ENCODE data around the gene AP2A2. TPM values are rescaled to one million over a fixed set of nuclear protein-coding genes. Genes with fewer than 3 reads are reported as not detected.

Gene AP2A2
- total and polyA plus RNA-seq, 8 donors, result 40.0 to 60.2 (median 50.6) TPM

DNA sequence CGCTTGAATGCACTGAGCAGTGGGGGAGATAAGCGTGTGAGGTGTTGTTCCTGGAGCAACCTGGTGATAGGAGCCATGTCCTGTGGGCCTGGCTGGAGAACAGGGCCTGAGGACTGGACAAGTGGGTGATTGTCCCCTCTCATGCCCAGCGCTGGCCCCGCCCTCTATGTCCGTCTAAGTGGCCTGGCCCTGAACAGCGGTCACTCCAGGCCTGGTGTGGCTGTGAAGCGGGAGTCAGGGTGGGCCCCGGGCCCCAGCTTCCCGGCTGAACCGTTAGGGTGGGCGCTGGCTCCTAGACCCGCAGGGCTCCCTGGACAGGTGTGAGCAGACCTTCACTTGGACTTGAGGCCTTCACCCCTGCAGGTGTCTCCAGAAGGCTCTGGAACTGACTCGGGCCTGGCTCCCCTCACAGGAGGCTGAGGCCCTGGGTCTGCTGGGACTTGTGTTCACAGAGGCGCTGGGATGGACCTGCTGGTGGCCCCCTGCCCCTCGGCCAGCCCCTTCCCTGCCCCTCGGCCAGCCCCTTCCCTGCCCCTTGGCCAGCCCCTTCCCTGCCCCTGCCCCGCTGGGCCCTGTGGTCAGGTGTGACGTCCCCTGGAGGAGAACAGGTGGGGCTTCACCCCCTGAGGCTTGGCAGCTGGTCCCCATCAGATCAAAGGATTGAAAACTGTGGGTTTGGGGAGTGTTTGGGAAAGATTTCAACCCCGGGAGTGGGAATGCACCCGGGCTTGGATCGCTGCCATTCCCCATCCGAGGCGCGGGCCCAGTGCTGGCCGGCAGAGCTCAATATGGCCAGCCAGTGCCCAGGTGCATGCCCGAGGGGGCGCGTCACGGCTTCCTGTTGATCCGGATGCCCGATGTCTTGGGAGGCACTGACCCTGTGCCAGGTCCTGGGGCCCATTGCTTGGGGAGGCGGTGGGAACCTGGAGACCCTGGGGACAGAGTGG lies 114.1 kb downstream of the AP2A2 start:
- H3K9me3 ChIP-seq, result no peaks in the 10 kb centered on the region
- FAIRE-seq, result no peak
- WGBS, 2 donors, result 60 to 71% methylated on average over 32 of the region's 32 CpGs
- no peak overlapping the region for H3K4me3 ChIP-seq
- H3K27ac ChIP-seq, result peak overlapping the region; percentile 70 to 84 (median 80)
- no peaks in the 10 kb centered on the region for H3K36me3 ChIP-seq
- peak in 5 of 6 donors; percentile 60 to 90 (median 80) for DNase-seq
- peak; percentile 29 to 46 (median 40) for ATAC-seq
- intact Hi-C loops (cut with DNase I), result loop anchor here in 1 of 3 donors (5.0 kb wide), 1 partner anchor 117 kb away; no protein-coding TSS in a partner anchor
- H3K4me1 ChIP-seq, result peaks cover 19 to 30% (median 20%) of the 10 kb centered on the region in 3 donors
- H3K27me3 ChIP-seq, result no peaks in the 10 kb centered on the region
- TF ChIP-seq, protein P1, sequence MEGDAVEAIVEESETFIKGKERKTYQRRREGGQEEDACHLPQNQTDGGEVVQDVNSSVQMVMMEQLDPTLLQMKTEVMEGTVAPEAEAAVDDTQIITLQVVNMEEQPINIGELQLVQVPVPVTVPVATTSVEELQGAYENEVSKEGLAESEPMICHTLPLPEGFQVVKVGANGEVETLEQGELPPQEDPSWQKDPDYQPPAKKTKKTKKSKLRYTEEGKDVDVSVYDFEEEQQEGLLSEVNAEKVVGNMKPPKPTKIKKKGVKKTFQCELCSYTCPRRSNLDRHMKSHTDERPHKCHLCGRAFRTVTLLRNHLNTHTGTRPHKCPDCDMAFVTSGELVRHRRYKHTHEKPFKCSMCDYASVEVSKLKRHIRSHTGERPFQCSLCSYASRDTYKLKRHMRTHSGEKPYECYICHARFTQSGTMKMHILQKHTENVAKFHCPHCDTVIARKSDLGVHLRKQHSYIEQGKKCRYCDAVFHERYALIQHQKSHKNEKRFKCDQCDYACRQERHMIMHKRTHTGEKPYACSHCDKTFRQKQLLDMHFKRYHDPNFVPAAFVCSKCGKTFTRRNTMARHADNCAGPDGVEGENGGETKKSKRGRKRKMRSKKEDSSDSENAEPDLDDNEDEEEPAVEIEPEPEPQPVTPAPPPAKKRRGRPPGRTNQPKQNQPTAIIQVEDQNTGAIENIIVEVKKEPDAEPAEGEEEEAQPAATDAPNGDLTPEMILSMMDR (IDR thresholded peaks at IDR 0.05), result no peak

DNA sequence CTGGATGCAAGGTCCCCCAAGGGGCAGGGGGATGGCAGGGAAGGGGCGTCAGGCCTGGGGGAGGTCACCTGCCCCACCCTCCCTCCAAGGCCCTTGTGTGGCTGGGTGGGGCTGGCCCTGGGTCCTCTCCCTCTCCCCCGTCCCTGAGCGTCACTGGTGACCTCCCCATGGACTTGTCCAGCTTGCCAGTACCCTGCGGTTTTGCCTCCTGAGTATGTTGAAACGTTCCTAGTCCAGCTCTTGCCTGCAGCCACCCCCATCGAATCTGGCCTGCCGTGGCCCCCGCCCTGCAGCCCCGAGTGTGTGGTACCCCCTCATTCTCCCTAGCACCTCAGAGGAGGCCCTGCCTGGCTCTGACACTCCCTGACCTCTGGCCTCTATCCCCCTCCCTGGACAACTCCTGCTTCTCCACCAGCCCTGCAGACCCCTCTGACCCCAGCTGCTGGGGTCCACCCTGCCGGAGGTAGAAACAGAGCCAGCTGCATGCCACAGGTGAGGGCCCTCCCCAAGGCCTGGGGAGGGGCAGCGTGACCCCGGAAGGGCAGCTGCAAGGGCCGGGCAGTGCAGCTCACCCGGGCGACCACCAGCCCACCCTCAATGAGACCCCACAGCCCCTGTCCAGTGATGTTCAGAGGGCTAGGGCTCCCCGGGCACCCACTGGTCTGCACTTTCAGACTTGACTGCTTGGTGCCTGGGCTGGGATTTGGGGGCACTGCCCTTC lies 114.9 kb downstream of the AP2A2 start:
- 65 to 77% methylated on average over 16 of the region's 16 CpGs for WGBS, 2 donors
- peak in 1 of 6 donors; percentile 20 for DNase-seq
- peak; percentile 10 to 23 (median 17) for ATAC-seq
- Histone ChIP-seq H3K9me3 (no peaks in the 10 kb centered on the region), H3K4me3 (no peak overlapping the region), H3K27me3 (no peaks in the 10 kb centered on the region), H3K27ac (peak overlapping the region; percentile 70 to 84 (median 80)), H3K4me1 (peaks cover 16 to 25% (median 20%) of the 10 kb centered on the region in 3 donors), H3K36me3 (no peaks in the 10 kb centered on the region)
- FAIRE-seq, result no peak
- TF ChIP-seq, protein P1 (IDR thresholded peaks at IDR 0.05), result no peak
- intact Hi-C loops (cut with DNase I), result loop anchor here in 1 of 3 donors (5.0 kb wide), 1 partner anchor 118 kb away; no protein-coding TSS in a partner anchor

DNA sequence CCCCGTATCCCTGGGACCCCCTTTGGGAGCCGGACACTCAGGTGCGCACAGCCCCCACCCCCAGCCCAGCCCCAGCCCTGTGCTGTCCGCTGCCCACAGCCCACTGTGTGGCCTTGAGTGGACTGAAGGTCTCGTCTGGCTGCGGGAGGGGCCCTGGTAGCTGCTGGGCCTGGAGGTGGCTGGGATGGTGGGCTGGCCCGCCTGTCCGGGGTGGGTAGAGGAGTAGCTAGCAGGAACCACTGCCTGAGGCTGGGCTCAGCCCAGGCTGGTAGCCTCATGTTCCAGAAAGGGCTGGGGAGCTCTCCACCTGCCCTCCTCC lies 115.4 kb downstream of the AP2A2 start:
- H3K36me3 ChIP-seq, result no peaks in the 10 kb centered on the region
- no peaks in the 10 kb centered on the region for H3K27me3 ChIP-seq
- ATAC-seq (peak in 2 of 4 donors; percentile 3 to 4), DNase-seq (peak in 4 of 6 donors; percentile 7 to 72 (median 51)), FAIRE-seq (no peak)
- intact Hi-C loops (cut with DNase I), result loop anchor here in 1 of 3 donors (5.0 kb wide), 1 partner anchor 119 kb away; no protein-coding TSS in a partner anchor
- WGBS, 2 donors, result 67 to 74% methylated on average over 6 to 8 of the region's 8 CpGs
- no peak overlapping the region for H3K4me3 ChIP-seq
- H3K27ac ChIP-seq, result peak overlapping the region; percentile 70 to 84 (median 80)
- TF ChIP-seq, protein P1 (IDR thresholded peaks at IDR 0.05), result no peak
- peaks cover 16 to 25% (median 20%) of the 10 kb centered on the region in 3 donors for H3K4me1 ChIP-seq
- no peaks in the 10 kb centered on the region for H3K9me3 ChIP-seq

DNA sequence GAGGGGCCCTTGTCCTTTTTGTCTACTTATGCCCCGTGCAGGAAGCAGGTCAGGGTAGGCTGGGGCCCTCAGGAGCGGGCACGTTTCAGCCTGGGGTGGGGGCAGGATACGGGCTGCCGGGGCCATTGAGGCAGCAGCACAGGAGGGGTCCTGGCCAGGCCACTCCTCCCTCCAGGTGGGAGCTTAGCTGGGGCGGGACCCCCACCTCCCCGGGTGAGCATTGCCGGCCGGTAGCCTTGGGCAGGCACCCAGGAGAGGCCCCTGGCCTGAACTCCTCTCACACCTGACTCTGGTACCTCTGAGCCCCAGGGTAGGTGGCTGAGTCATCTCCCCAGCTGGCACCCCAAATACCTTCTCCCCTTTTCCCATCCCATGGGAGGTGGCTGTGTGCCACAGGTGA lies 115.8 kb downstream of the AP2A2 start:
- peak in 2 of 6 donors; percentile 2 to 73 for DNase-seq
- H3K4me3 ChIP-seq, result no peak overlapping the region
- TF ChIP-seq, protein P1 (IDR thresholded peaks at IDR 0.05), result no peak
- intact Hi-C loops (cut with DNase I), result loop anchor here in 1 of 3 donors (5.0 kb wide), 1 partner anchor 119 kb away; no protein-coding TSS in a partner anchor
- ATAC-seq, result peak; percentile 6 to 20 (median 14)
- H3K27me3 ChIP-seq, result no peaks in the 10 kb centered on the region
- no peak for FAIRE-seq
- H3K27ac ChIP-seq, result peak overlapping the region; percentile 70 to 84 (median 80)
- H3K36me3 ChIP-seq, result no peaks in the 10 kb centered on the region
- WGBS, 2 donors, result 36 to 38% methylated on average over 9 of the region's 9 CpGs
- peaks cover 16 to 25% (median 20%) of the 10 kb centered on the region in 3 donors for H3K4me1 ChIP-seq
- H3K9me3 ChIP-seq, result no peaks in the 10 kb centered on the region

All from pancreas (tissue), 10 donors.